ENCODE measurements around the gene CHST5.
"Not testable (repeated sequence)": the region's sequence is repeated elsewhere in the genome, so short reads cannot be mapped to it uniquely, and the experiment has no call there.

CHST5 gene

DNA sequence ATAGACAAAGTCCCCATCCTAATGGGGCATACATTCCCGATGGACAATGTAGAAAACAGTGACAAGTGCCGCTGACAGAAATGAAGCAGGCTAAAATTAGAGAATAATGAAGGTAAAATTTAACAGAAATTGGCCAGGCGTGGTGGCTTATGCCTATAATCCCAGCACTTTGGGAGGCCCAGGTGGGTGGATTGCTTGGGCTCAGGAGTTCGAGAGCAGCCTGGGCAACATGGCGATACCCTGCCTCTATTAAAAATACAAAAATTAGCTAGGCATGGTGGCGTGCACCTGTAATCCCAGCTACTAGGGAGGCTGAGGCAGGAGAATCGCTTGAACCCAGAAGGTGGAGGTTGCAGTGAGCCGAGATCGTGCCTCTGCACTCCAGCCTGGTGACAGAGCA is 12.5 kb upstream of the CHST5 start:
- DNase-seq = not testable (repeated sequence)

DNA sequence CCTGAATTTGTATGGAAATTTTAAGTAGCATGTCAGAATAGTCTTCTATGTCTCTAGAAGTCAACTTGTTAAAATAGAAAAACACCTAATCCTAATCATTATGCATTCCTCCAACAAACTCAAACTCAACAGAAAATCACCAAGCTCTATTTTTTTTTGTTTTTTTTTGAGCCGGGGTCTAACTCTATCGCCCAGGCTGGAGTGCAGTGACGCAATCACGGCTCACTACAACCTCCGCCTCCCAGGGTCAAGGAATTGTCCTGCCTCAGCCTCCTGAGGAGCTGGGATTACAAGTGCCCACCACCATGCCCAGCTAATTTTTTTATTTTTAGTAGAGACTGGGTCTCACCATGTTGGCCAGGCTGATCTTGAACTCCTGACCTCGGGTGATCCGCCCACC is 10.4 kb upstream of the CHST5 start:
- no peak for DNase-seq

DNA sequence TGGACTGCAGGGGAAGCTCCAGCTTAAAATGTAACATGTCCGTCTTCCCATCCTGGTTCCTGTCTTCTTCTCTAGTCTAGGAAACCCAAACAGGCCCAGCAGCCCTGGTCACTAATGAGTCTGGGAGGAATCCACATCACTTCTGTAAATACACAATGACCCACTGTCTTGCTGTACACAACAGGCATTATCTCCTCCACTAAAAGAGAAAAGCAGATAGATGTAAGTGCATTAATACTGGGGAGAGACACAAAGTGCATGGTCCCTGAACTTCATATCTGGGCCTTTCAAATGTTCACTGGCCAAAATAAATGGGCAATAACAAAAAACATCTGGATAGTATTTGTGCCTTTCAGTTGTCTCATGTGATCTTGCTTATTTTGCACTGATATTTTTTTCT is 10.0 kb upstream of the CHST5 start:
- DNase-seq = not testable (repeated sequence)

DNA sequence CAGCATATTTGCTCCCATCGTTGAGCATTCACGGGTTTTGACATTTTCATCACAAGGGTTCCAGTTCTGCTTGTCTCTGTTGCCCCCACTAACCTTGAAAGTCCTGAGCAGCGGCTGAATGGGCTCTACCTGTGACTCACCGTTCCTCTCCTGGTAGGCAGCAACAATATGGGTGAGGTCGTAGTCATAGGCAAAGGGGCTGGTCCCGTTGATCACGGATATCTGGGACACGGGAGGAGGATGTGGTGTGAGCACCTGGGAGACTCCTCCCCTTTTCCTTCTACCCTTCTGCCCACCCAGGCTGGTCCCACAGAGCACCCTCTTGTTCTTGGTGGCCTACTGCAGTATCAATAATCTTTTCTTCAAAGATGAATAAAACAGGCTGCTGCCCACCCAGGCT is 6.6 kb upstream of the CHST5 start:
- not testable (repeated sequence) for DNase-seq

DNA sequence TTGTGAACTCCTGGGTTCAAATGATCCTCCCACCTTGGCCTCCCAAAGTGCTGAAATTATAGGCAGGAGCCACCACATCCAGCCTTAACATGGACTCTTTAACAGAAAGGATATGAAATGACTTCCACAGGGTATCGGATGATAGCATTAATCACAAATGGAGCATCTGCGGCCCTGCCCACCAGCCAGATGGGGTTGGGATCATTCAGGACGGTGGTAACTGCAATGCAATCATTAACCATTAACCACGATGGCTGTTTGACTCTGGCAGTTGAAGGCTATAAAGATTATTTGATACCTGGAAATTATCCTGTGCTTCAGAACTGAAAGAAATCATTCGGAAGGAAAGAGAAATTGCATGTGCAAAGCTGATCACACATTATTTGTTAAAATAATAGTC is 5.3 kb upstream of the CHST5 start:
- no peak for DNase-seq

DNA sequence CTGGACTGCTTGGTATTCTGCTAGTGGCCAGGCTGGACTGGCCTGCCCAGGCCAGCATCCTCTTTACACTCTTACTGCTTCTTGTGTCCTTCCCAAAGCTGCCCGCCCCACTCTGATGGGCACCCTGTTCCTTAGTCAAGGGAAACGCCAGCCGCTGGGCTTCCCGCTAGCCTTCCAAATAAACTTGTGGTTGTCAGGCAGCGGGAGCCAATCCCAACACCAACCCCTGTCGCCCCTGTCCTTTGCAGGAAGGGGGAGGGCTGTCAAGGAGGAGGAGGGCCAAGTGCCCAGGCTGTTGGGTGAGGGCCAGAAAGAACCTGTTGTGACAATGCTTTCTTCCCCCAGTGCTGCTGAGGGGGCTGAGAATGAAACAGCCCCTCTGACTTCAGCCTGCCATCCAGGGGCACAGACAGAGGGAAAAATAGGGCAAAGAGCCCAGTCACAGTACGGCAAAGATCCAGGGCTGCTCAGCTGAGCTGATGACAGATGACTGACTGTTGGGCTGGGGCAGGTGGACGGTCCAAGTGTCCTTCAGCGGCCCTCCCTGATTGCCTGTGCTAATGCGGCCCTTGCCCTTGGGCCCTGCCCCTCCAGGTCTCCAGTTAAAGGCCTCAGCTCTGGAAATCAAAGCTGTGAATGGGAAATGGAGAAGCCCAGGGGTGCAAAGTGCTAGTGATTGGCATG is 3.1 kb upstream of the CHST5 start:
- DNase-seq = not testable (repeated sequence)

DNA sequence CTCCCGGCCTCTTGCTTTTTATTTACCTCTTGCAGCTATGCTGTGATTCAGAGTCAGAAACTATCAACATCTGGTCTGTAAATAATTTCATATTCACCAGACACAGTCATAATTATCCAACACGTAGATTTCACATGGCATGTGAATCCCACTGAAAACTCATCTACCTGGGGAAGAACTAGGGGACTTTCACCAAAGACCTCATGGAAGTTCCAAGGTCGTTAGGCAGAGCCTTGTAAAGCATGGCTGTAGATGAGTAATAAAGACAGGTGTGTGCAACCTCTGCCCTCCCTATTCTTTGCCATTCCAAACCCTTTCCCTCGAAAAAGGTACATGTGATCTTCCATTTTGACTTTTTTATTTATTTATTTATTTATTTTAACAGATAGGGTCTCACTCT is 1.9 kb upstream of the CHST5 start:
- no peak for DNase-seq

DNA sequence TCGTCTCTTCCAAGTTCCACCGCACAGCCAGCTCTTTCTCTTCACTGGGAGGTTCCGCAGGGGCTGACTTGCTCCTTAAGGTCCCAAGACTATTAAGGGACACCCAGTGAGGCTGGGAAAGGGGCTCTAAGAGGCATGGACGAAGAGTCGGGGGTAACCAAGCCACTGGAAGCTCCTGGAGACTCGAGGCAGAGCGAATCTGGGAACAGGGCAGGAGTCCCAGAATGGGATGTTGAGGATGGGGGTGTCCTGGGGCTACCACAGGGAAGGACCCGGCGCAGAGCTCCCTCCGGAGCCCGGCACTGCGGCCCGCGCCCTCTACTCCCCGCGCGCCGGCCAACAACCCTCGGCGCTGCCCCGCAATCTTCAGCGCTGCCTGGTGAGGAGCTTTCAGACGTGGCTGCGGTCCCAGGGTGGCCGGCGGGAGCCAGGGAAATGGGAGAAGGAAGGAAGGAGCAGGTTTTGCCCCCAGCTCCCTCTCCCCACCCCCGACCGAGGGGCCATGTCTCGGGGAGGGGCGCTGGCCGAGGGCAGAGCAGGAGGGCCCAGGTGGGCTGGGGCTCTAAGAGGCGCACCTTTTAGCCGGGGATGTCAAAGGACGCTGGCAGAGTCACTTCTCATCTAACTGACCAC is 581 bp downstream of the CHST5 start:
- no peak for DNase-seq

DNA sequence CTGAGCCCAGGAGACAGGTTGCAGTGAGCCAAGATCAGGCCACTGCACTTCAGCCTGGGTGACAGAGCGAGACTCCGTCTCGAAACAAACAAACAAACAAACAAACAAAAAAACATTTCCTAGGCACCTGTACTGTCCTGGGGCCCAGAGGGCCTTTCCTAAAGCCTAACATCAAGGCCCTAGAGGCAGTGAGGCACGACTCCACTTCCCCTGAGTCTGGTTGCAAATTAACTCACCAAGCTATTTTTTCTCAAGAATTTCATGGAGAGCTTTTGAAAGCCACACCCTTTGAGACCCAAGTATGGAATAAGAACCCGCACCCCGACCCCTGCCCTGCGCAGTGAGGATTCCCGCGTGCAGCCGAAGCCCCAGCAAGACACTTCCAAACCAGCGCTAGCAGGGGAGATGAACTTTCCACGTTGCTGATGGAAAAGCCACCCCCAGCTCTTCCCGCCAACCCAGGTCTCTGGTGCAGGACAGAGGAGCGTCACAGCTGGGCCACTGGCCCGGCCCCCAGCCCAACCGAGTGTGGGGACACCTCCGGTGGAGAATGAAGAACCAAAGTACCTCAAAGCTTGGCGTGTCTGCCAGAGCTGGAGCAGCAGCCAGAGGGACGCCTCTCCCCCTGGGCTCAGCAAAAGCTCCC is 1.2 kb downstream of the CHST5 start:
- no peak for DNase-seq

DNA sequence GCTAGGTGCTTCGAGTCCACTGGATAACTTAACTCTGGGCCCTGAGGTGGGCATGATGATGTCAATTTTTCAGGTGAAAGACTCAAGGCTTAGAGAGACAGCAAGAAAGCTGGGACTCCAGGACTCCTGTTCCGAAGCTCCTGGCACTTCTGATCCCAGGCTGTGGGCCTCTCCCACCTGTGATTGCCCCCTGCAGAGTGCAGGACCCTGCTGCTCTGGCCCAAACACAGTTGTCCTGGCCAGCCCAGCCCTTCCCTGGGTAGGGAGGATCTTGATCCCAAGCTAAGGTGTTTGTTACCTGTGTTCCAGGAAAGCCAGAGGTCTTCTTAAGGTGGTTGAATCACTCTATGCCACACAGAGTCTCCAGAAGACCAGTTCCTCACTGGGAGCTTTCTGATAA is 3.1 kb downstream of the CHST5 start:
- no peak for DNase-seq

DNA sequence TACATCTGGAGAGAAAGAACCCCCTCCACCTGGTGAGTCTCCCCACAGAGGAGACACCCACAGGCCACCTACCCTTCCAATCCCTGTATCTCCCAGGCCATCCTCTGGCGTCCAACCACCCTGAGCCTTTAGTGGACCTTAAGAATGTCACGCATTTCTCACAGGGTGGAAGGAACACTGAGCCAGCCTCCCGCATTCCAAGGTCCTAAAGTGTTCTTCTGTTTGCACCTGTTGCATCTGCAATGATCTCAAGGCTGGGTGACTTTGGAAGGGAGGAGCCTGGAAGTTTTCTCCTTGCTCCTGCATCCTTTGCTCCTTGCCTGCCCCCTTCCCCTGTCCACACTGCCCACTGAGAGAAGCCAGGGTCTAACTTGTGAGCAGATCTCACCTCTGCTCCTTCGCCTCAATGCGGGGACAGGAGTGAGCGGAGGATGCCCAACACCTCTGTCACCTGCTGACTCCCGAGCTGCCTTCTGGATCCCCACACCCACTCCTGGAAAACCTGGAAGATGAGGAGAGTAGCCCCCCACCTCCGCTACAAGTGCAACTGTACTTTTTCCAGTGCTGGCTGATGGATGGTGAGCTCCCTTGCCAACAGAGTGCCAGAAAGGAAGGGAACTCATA is 3.7 kb downstream of the CHST5 start:
- no peak for DNase-seq

DNA sequence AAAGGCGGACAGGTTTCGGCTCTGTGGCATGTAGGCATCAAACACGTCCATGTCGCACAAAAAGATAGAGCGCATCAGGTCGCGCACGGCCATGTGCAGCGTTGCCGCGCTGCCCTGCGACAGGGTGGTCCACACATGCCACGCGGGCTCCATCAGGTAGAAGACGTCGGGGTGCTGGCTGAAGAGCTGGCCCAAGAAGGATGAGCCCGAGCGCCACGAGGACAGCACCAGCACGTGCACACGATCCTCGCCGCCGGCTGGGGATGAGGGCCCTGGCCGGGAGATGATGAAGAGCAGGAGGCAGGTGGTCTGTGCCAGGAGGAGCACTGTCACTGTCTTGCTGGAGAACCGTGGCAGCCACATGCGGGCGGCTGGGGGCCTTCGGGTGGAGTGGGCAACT is 5.9 kb downstream of the CHST5 start:
- DNase-seq = no peak

DNA sequence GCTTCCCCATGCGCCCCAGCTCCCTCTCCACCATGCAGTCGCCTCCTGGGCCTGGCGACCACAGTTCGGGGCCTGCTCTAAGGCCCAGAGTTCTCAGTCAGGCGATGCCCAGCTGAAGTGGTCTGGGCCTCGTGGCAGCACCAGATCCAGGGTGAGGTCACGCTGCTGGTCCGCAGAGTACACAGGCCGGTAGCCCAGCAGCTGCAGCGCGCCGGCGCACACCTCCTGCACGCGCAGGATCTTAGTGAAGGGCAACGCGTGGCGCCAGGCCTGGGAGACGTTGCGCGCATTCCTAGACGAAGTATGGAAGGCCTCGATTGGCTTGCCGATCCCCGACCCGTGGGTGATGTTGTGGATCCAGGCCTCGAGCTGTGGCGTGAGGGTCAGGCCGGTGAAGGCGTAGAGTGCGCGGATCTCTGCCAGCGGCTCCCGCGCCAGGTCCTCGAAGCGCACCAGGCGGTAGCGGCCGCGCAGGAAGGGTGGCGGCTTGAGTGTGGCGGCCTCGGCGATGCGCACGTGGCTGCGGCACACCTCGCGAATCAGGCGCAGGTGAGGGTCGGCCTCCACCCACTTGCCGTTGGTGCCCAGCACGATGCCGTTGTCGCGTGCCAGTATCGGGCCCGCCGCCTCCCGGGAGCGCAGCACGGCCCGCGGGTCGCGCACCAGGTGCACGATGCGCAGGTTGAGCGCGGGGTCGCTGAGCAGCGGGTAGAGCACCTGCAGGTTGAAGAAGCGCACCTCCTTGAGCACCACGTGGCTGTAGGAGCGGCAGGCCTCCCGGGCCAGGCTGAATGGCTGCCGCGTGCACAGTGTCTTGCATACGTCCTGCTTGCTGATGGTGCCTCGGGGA is 6.6 kb downstream of the CHST5 start:
- no peak for DNase-seq

DNA sequence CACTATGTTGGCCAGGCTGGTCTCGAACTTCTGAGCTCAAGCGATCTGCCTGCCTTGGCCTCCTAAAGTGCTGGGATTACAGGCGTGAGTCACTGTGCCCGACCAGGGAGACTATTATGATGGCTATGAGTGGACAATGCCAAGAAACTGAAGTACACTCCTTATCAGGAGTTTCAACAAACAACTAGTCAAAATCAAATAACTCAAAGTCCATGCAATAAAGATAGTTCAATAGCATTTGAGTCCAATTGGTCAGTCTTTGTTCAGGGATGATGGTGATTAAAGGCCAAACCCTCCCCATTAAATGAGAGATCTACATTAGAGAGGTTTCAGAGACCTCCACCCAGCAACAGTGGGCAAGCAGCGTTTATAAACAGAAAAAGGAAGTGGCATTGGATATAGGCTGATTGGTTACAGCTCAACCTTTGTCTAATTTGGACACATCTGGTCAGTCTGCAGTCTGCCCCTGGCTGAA is 8.0 kb downstream of the CHST5 start:
- DNase-seq = no peak

DNA sequence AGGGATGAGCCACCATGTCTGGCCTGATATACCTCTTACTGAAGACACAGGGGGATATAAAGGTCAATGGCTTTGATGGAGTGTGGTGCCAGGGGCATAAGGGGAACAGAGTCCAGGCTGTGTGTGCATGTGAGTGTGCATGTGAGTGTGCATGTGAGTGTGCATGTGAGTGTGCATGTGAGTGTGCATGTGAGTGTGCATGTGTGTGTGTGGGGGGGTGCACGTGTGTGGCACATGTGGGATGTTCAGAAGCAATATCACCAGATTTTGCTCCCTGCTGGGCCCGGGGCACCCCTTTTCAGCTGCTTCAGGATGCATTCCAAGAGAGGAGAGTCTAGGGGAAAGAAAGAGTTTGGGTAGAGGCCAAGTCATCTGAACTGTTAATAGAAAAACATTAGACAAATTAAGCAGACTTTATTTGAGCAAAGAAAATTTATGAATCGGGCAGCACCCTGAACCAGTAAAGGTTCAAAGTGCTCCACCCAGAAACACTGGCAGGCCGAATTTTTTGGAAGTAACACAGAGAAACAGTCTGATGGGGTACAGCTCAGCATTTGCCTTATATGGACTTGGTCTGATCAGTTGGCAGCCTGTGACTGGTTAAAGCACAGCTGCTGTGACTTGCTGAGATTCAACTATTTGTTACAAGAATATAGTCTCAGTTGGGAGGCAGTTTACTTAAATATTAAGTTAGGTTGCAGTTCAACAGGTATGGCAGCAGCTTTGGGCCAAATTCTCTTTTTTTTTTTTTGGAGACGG is 9.7 kb downstream of the CHST5 start:
- DNase-seq = no peak

DNA sequence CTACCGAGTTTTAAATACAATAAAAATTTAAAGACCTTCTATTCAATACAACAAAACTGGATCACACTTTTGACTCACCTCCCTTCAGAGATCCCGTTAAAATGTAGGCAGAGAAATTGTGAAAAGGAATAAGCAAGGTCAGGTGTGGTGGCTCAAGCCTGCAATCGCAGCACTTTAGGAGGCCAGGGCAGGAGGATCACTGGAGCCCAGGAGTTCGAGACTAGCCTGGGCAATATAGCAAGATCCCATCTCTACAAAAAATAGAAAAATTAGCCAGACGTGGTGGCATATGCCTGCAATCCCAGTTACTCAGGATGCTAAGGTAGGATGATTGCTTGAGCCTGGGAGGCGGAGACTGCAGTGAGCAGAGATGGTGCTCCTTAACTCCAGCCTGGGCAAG is 16.7 kb downstream of the CHST5 start:
- DNase-seq = no peak

DNA sequence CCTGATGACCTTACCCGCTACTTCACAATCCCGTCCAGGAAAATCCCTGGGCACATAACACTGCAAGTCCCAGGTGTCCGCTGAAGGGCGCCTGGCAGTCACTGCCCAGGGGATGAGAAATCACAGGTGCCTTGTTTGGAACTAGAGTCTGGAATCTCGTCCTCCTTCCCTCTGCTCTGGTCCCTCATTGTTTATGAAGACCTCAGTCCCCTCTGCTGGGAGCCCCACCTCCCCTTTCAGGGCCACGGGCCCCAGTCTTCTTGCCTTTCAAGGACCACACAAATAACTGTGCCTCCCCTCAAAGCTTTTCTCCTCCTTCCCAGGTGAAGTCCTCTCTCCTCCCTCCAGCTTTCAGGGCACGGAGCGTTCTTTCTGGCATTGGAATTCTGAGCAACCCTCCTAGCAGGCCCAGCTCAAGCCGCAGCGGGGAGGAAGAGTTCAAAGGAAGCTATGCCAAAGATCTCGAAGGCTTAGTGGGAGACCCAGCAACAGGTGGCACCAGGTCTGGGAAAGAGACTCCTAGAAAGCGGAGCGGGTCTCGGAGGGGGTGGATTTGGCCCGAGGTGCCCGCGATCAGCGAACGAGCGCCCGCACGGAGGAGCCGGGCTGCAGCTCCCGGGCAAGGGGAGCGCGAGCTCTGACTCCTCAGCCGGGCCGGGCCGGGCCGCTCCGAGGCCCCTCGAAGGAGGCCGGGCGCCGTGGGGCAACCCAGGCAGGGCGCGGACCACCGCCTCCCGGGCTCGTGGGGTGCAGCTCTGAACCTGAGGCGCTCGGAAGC is 19.5 kb downstream of the CHST5 start:
- DNase-seq = peak in 1 of 2 donors; percentile 27

DNA sequence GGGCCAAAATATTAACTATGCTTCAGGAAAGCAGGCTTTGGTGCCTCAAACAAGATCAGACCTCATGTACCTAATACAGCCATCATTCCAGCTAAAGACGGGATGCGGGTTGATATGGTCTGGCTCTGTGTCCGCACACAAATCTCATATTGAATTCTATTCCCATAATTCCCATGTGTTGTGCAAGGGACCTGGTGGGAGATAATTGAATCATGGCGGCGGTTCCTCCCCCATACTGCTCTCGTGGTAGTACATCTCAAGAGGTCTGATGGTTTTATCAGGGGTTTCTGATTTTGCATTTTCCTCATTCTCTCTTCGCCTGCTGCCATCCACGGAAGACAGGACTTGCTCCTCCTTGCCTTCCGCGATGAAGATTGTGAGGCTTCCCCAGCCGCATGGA is 21.6 kb downstream of the CHST5 start:
- no peak for DNase-seq

DNA sequence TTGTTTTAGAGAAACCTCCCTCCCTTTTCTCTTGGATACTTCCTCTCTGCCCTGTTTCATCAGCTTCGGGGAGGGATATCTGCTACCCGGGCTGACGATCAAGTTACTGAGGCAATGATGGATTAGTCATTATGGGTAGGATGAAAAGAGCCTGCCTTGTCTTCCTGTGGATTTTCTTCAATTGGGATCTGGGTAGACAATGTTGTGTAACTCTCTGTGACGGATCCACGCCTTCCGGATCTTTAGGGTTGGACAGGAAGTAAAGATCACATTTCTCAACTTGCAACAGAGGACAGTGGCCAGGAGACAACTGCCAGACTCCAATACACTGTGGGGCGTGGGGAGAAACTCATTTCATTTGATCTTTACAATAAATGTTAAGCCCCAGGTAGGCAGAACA is 29.3 kb downstream of the CHST5 start:
- DNase-seq = peak in 1 of 2 donors; percentile 43

DNA sequence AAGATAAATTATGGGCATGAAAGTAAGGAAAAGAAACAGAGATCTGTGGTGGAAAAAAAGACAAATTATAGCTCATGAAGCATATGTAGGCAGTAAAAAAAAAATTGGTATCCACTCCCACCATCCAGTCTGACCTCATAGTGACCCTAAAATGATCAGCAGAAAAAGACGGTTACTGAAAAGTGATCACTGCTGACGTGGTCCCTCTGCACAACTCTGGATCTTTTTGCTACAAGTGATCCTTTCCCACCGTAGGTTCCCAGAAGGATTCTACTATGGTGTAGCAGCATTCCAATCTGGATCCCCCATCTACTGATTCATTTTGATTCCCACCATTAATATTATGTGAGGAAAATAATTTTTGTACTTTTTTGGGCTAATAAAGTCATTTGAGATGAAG is 29.8 kb downstream of the CHST5 start:
- no peak for DNase-seq

DNA sequence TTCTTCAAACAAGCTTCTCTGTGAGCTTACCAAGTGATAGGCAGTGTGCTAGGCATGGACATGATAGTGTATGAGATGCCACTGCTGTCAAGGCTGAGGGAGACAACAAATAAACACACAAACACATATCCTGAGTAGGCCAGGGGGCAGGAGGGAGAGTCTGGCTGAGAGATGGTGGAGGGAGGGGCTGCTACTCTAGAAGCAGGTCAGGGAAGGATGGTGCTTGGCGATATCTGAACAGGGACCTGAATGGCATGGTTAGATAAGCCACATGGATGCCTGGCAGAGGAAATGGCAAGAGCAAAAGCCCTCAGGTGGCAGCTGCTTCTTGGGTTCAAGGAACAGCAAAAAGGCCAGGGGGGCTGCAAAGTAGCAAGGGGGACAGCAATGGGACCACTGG is 32.1 kb downstream of the CHST5 start:
- no peak for DNase-seq

Measured in CD4-positive, alpha-beta T cell treated with Interferon alpha-2 for 1 hour (primary cell).